HEK293 (cell line): Measurements from ENCODE around the gene GTF3C5.

ENCODE experiments used
- CTCF ChIA-PET: fragments of 350-600 bp; formaldehyde crosslinking; extraction: SDS; loops from one replicate; lab custom pipeline; 2021; ENCODE audit warnings: antibody characterized with exemption; lab: Yijun Ruan, JAX
- POLR2A ChIA-PET: fragments of 300-600 bp; formaldehyde crosslinking; extraction: SDS; loops from one replicate; lab custom pipeline; 2020; ENCODE audit warnings: antibody characterized with exemption, inconsistent platforms; lab: Yijun Ruan, JAX
- H3K27ac ChIP-seq: fragments of 200-500 bp; sonication (Bioruptor generic); 2 replicates; pipeline ENCODE4 v1.5.1; 2014; ENCODE audit warnings: low read depth, low read length, control low read depth, inconsistent platforms; ENCODE audit errors: extremely low read depth
- H3K36me3 ChIP-seq, 2 experiments: fragments of 200-500 bp in 1 of 2; sonication (Bioruptor generic) in 1 of 2; 1 replicate in 1 of 2; 2 replicates in 1 of 2; pipeline ENCODE4 v1.5.1; 2014 to 2017; ENCODE audit warnings: inconsistent platforms in 2 of 2, low read length in 2 of 2; ENCODE audit not compliant: control insufficient read depth in 2 of 2, insufficient read depth in 1 of 2
- H3K4me1 ChIP-seq: fragments of 200-500 bp; sonication (Bioruptor generic); 2 replicates; pipeline ENCODE4 v1.5.1; 2014; ENCODE audit warnings: mild to moderate bottlenecking, low read length, inconsistent platforms; ENCODE audit not compliant: control insufficient read depth, insufficient read depth
- H3K4me3 ChIP-seq: 2 replicates; pipeline ENCODE4 v1.5.1; 2011; ENCODE audit warnings: low read depth, mild to moderate bottlenecking, control low read depth, low read length, moderate library complexity
- H3K9me3 ChIP-seq: fragments of 200-500 bp; sonication (Bioruptor generic); 2 replicates; pipeline ENCODE4 v1.5.1; 2014; ENCODE audit warnings: low read depth, low read length, inconsistent platforms; ENCODE audit not compliant: control insufficient read depth, insufficient read depth
- BCL11B ChIP-seq: fragments of 450-650 bp; formaldehyde crosslinking; IDR thresholded peaks from 2 replicates; pipeline ENCODE4 v1.5.1; 2016; ENCODE audit warnings: low read depth, missing biosample characterization, missing genetic modification characterization
- BCL6B ChIP-seq: fragments of 450-650 bp; formaldehyde crosslinking; IDR thresholded peaks from 2 replicates; pipeline ENCODE4 v1.5.1; 2017; ENCODE audit warnings: missing biosample characterization, missing genetic modification characterization
- HIC1 ChIP-seq: fragments of 450-650 bp; formaldehyde crosslinking; IDR thresholded peaks from 2 replicates; pipeline ENCODE4 v1.5.1; 2016; ENCODE audit warnings: missing biosample characterization, missing genetic modification characterization
- PBX3 ChIP-seq: sonication (generic); formaldehyde crosslinking; IDR thresholded peaks from 2 replicates; pipeline ENCODE4 v1.8.1; 2022; ENCODE audit warnings: mild to moderate bottlenecking, moderate library complexity, missing genetic modification reagents
- TCF7L2 ChIP-seq: IDR thresholded peaks from 2 replicates; pipeline ENCODE4 v1.6.1; 2011; ENCODE audit warnings: low read depth, mild to moderate bottlenecking, inconsistent platforms, low read length, moderate library complexity, borderline replicate concordance
- YY2 ChIP-seq: fragments of 450-650 bp; formaldehyde crosslinking; IDR thresholded peaks from 2 replicates; pipeline ENCODE4 v1.5.1; 2016; ENCODE audit warnings: missing biosample characterization, missing genetic modification characterization
- ZBTB20 ChIP-seq: fragments of 450-650 bp; formaldehyde crosslinking; IDR thresholded peaks from 2 replicates; pipeline ENCODE4 v1.5.1; 2016; ENCODE audit warnings: missing biosample characterization, missing genetic modification characterization
- ZBTB49 ChIP-seq: fragments of 450-650 bp; formaldehyde crosslinking; IDR thresholded peaks from 2 replicates; pipeline ENCODE4 v1.5.1; 2016; ENCODE audit warnings: missing biosample characterization, missing genetic modification characterization, low read depth
- ZNF138 ChIP-seq: fragments of 450-650 bp; formaldehyde crosslinking; IDR thresholded peaks from 2 replicates; pipeline ENCODE4 v1.5.1; 2016; ENCODE audit warnings: missing biosample characterization, missing genetic modification characterization, borderline replicate concordance
- ZNF398 ChIP-seq: fragments of 450-650 bp; formaldehyde crosslinking; IDR thresholded peaks from 2 replicates; pipeline ENCODE4 v1.5.1; 2017; ENCODE audit warnings: missing biosample characterization, missing genetic modification characterization
- ZNF510 ChIP-seq: fragments of 450-650 bp; formaldehyde crosslinking; IDR thresholded peaks from 2 replicates; pipeline ENCODE4 v1.5.1; 2018; ENCODE audit warnings: mild to moderate bottlenecking, missing genetic modification characterization, missing biosample characterization; ENCODE audit not compliant: insufficient replicate concordance
- ZNF560 ChIP-seq: fragments of 450-650 bp; formaldehyde crosslinking; IDR thresholded peaks from 2 replicates; pipeline ENCODE4 v1.5.1; 2017; ENCODE audit warnings: missing biosample characterization, missing genetic modification characterization, borderline replicate concordance
- ZNF610 ChIP-seq: fragments of 450-650 bp; formaldehyde crosslinking; IDR thresholded peaks from 2 replicates; pipeline ENCODE4 v1.5.1; 2016; ENCODE audit warnings: missing biosample characterization, missing genetic modification characterization, borderline replicate concordance
- ZNF639 ChIP-seq: fragments of 450-650 bp; formaldehyde crosslinking; IDR thresholded peaks from 2 replicates; pipeline ENCODE4 v1.5.1; 2016; ENCODE audit warnings: missing biosample characterization, missing genetic modification characterization
- ZNF664 ChIP-seq: fragments of 450-650 bp; formaldehyde crosslinking; IDR thresholded peaks from 2 replicates; pipeline ENCODE4 v1.5.1; 2016; ENCODE audit warnings: missing biosample characterization, missing genetic modification characterization
- ZNF843 ChIP-seq: fragments of 450-650 bp; formaldehyde crosslinking; IDR thresholded peaks from 2 replicates; pipeline ENCODE4 v1.5.1; 2016; ENCODE audit warnings: missing biosample characterization, missing genetic modification characterization

GTF3C5 gene

GRCh38 chr9:132983491-132984201, 47.2 kb upstream of the GTF3C5 start:
- Histone ChIP-seq H3K4me1 (no peaks in the 10 kb centered on the region), H3K27ac (no peak overlapping the region), H3K4me3 (no peak overlapping the region), H3K9me3 (no peaks in the 10 kb centered on the region), H3K36me3 (no peaks in the 10 kb centered on the region)
- ChIA-PET POLR2A (no interaction called here), CTCF (interaction anchor here (0.6 to 1.5 kb wide), 5 partner anchors 9 to 163 kb away, joined by 3 to 5 read pairs (median 3); no protein-coding TSS in a partner anchor)
- TF ChIP-seq PBX3 (CRISPR knock-in tag) = no peak
- TF ChIP-seq ZNF664 = no peak
- TF ChIP-seq ZBTB49 (tag by site-specific recombination) = no peak
- TF ChIP-seq ZNF639 (tag by site-specific recombination) = no peak
- TF ChIP-seq ZNF138 (tag by site-specific recombination) = no peak
- TF ChIP-seq BCL11B = no peak
- TF ChIP-seq BCL6B = no peak
- no peak for TF ChIP-seq ZNF843 (tag by site-specific recombination)
- no peak for TF ChIP-seq ZNF560 (tag by site-specific recombination)
- no peak for TF ChIP-seq ZNF398 (tag by site-specific recombination)
- no peak for TF ChIP-seq ZBTB20 (tag by site-specific recombination)
- TF ChIP-seq ZNF610 (tag by site-specific recombination) = no peak
- TF ChIP-seq ZNF510 (tag by site-specific recombination) = no peak
- no peak for TF ChIP-seq HIC1 (tag by site-specific recombination)
- no peak for TF ChIP-seq TCF7L2
- no peak for TF ChIP-seq YY2 (tag by site-specific recombination)
